ENCODE results near the gene LAMA3.

The LAMA3 gene

DNA sequence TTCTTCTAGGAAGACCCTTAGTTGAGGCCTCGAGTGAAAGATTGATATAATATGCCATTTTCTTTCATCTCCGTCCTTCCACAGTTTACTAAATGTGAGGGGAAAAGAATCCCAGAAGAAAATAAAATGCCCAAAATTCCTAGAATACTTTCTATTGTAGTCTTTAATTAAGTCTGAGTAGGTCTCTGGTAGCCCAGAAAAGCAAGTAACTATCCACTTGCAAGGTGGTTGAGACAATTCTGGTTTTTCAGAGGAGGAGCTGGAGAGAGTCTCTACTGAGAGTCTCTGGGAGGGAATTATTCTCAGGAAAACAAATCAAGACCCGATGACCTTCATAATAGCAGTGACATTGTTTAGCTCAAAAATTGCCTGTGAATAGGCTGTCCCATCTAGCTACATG is 261.4 kb downstream of the LAMA3 start:
- no peak overlapping the region for H3K4me3 ChIP-seq (ENCODE audit: low read depth, low read length)
- DNase-seq (ENCODE audit: low read depth), result no peak
- TF ChIP-seq, protein P1, sequence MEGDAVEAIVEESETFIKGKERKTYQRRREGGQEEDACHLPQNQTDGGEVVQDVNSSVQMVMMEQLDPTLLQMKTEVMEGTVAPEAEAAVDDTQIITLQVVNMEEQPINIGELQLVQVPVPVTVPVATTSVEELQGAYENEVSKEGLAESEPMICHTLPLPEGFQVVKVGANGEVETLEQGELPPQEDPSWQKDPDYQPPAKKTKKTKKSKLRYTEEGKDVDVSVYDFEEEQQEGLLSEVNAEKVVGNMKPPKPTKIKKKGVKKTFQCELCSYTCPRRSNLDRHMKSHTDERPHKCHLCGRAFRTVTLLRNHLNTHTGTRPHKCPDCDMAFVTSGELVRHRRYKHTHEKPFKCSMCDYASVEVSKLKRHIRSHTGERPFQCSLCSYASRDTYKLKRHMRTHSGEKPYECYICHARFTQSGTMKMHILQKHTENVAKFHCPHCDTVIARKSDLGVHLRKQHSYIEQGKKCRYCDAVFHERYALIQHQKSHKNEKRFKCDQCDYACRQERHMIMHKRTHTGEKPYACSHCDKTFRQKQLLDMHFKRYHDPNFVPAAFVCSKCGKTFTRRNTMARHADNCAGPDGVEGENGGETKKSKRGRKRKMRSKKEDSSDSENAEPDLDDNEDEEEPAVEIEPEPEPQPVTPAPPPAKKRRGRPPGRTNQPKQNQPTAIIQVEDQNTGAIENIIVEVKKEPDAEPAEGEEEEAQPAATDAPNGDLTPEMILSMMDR (IDR thresholded peaks at IDR 0.05; ENCODE audit: low read depth, low read length, missing control alignments), result no peak

DNA sequence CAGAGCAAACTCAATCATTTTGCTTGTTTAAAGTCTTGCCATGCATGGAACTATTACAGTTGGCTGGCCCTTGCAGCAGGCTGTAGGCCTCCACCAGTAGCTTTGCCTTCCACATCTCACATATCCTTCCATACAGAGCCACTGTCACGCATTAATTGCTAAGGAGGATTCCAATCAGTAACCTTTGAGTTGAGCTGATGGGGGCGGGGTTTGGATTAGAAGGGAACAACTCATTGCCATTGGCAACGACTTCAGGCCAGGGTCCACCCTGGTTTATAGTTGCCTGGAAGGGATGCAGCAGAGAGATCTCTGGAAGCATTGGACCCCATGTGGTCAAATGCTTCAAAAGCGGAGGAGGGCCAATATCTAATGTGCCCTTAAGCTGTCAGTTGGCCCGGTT is 262.0 kb downstream of the LAMA3 start:
- DNase-seq (ENCODE audit: low read depth), result no peak
- H3K4me3 ChIP-seq (ENCODE audit: low read depth, low read length), result no peak overlapping the region
- TF ChIP-seq, protein P1 (IDR thresholded peaks at IDR 0.05; ENCODE audit: low read depth, low read length, missing control alignments), result no peak

DNA sequence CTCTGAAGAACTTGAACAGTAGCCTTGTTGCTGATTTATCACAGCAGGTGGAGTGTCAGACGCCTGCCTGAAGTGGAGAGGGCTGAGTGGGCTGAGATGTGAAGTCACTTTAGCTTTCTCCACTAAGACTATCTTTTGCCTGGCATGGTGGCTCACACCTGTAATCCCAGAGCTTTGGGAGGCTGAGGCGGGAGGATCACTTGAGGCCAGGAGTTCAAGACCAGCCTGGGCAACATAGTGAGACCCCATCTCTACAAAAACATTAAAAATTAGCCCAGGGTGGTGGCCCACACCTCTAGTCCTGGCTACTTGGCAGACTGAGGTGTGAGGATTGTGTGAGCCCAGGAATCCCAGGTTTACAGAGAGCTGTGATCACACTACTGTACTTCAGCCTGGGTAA is 264.7 kb downstream of the LAMA3 start:
- TF ChIP-seq, protein P1 (IDR thresholded peaks at IDR 0.05; ENCODE audit: low read depth, low read length, missing control alignments), result no peak
- DNase-seq (ENCODE audit: low read depth), result no peak
- H3K4me3 ChIP-seq (ENCODE audit: low read depth, low read length), result no peak overlapping the region

DNA sequence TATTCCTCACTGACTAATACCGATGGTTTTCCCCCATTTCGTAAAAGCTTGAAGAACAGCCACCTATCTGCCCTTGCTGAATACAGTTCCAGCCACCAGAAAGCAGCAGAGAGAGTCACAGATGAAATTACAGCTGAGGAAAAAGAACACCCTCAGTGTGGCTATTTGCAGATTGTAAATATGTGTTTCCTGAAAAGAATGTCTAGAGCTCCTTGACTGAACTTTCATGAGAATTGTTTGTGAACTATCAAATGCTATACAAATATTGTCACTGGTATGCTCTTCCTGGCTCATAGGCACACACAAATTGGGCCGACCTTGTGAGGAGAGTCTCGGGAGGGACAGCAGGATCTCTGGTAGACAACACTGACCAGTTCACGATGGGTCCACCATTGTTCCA is 267.2 kb downstream of the LAMA3 start:
- H3K4me3 ChIP-seq (ENCODE audit: low read depth, low read length), result no peak overlapping the region
- TF ChIP-seq, protein P1 (IDR thresholded peaks at IDR 0.05; ENCODE audit: low read depth, low read length, missing control alignments), result no peak
- no peak for DNase-seq (ENCODE audit: low read depth)

DNA sequence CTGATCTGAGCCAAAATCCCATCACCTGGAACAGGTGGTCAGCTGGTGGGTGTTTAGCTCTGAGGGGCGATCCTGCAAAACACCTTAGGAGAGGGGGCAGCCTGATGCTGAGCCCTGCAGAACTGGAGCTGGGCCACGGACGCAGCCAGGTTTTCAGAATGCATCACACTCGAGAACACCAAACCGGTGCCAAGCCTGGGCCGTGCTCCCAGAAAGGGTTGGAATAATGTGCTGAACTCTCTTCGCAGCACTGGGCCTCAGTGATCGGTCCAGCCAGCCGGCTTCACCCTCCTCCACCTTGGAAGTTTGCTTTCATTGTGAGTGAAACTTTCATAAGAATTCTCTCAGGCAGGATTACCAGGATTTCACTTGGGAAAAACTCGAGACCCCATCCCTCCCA is 268.8 kb downstream of the LAMA3 start:
- TF ChIP-seq, protein P1 (IDR thresholded peaks at IDR 0.05; ENCODE audit: low read depth, low read length, missing control alignments), result no peak
- no peak for DNase-seq (ENCODE audit: low read depth)
- H3K4me3 ChIP-seq (ENCODE audit: low read depth, low read length), result no peak overlapping the region

DNA sequence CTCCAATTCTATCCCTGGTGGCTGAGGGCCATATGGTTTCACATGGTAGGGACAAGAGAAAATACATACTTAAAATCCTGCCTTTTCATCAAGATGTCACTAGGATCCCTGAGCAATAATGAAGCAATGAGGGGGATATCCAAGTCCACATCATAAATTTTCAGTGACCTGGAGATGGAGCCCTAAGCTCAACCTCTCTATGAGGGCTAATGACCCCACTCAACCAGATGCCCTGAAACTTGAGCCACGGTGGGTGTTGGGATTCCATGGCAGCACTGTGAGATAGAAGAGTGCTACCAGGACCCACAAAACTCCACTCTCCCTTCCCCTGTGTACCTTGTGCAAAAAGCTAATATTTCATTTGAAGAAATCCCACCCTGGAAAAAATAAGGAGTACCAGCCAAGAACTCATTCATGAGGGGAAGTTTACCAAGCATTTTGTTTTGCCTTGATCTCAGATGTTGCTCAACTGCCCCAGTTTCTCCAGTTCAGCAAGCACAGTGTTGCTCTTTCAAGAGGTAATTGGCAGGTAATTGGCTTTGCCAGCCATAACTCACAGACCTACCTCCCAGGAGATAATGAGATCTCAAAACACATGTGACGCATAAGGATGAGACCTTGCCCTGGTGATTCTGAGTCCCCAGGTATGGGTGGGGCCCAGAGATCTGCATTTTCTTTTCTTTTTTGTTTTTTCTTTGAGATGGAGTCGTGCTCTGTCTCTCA is 274.4 kb downstream of the LAMA3 start:
- H3K4me3 ChIP-seq (ENCODE audit: low read depth, low read length), result no peak overlapping the region
- DNase-seq (ENCODE audit: low read depth), result no peak
- TF ChIP-seq, protein P1 (IDR thresholded peaks at IDR 0.05; ENCODE audit: low read depth, low read length, missing control alignments), result no peak
